CD4-positive, alpha-beta T cell treated with Interleukin-12 subunit alpha and Interleukin-12 subunit beta, for 1 hour (primary cell): ENCODE measurements around the gene SOX6.

ENCODE experiments used
- DNase-seq: peaks from one replicate; pipeline ENCODE4 v3.0.0-alpha.2; 2020

Gene SOX6

DNA sequence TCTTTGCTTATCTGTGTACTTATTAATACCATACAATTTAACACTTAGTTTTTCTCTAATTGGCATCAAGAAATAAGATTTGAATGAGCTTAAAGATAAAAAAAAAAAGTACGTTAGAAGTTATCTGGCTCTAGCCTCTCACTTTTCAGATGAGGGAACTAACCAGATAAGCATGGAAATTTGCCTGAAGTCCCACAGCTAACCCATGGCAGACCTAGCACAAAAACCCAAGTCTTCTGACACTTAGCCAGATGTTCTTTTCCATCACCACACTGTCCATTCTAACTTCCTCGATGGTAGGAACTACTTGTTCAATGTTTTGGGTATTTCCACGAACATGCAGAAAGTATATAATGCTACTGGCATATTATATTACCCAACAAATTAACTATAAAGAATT is 7.4 kb upstream of the SOX6 start:
- no peak for DNase-seq

DNA sequence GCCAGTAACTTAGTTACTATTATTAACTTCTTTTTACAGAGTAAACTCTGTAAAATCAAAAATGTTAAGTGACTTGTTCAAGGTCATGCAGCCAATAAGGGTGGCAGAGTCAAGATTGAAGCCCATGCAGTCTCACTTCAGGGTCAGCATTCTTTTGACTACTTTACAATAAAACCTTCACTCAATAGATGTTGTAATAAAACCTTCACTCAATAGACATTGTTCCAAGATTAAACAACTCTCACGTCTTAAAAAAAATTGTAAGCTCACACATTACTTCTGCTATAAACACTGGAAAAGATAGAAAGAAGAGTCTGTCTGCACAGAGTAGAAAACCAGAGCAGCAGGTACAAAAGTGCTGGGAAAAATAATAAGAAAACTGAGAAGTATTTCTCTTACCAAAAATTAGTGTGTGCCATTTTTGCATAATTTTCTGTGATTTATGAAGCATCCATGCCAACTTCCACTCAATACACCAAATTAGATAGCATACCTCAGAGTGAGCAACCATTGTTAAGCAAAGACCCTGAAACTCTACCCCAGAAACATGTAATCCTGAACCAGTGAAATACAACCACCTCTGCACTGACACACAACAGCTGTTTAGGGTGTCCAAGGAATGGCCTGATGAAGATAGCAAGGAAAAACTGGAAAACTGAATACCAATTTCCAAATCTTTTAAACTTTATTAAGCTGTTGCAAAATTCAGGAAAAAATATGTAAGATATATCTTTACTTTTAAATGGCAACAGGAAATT is 4.9 kb upstream of the SOX6 start:
- no peak for DNase-seq

DNA sequence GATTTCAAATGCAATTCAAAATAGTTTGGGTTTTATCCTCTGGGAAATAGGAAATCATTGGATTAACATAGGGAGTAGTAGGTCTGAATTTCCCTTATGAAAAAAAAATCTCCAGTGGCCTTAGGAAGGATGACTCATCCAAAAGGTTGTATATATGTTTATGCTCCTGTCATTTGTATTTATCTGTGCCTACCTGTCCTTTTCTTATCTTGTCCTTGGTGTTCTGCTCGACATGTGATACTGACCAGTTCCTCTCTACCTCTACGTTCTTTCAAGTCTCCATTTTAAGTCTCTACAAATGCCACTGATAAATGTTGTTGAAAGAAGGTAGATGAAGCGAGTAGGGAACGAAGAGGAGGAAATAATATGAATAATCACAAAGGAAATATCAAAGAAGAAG is 3.0 kb upstream of the SOX6 start:
- no peak for DNase-seq

DNA sequence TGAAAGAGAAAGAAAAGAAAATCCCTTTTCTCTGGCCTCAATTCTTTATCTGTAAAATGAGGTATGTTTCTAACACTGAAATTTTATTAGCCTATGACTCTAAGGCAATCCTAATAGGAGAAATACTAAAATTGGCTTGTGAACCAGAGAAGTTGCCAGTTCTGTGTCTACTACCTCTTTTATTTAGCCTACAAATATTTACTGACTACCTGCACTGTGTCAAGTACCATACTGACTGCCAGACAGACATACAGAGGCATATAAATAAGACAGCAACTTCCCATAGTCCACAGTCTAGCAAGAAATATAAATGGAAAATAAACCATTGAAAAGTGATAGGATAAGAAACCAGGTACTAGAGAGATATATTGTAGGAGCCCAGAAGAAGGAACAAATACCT is 2.4 kb upstream of the SOX6 start:
- DNase-seq, result no peak

DNA sequence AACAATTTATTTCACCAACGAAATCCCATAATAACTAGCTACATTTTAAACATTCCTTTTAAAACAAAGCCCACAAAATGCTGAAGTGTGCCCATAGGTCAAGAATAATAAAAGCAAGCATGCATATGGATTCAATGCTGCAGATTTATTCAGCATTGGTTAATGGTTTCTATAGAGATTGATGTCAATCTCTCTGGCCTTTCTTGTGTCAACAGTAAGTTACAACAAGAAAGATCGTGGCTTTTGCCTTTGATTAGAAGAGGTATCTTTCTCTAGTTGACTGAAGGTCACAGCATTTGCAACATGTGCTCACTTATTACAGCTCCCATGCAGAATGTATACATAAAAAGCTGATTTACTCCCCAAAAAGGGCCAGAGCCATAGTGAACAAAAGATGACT is 1.4 kb upstream of the SOX6 start:
- DNase-seq, result no peak

DNA sequence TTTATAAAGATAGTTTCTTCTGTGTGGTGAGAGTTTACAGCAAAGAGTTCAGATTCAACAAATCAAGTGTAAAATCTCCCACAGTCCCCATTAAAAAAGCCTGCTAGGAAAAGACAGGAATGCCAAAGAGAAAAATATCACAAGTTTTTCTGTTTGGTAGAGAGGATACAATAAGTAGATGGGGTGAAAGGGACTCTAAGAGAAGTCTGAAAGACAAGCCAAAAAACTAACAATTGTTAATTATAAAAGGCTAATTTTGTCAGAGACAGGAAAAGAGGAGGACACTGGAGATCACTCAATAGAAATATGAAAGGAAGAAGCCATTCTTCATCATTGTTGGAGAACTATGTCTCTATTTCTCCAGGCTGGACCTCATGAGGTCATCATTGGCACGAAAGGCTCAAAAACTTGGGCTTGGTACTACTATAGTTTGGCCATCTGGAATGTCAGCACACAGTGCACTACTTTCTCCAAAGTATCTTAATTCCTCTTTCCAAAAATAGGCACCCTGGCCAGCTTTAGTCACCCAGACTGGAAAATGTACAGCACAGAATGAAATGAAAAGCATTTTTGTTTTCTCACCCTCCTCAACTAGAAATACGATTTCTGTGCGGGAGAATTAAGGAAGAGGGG is 531 bp upstream of the SOX6 start:
- no peak for DNase-seq

DNA sequence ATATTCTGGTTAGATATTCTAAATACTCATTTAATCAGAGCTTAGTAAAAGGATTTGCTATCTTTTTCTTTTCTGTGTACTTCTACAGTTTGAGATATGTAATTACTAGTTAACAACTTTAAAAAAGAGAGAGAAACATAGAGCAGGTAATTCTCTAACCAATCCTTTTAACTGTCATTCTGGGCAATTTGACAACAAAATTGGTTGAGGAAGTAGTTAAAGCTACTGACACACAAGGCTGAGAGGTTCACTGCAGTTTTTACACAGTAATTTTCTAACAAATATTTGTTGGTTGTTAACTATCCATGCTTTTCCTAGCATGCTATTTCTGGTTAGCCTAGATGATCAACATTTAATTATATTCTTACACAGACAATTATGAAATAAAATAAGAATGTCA is 3.6 kb downstream of the SOX6 start:
- DNase-seq, result no peak

DNA sequence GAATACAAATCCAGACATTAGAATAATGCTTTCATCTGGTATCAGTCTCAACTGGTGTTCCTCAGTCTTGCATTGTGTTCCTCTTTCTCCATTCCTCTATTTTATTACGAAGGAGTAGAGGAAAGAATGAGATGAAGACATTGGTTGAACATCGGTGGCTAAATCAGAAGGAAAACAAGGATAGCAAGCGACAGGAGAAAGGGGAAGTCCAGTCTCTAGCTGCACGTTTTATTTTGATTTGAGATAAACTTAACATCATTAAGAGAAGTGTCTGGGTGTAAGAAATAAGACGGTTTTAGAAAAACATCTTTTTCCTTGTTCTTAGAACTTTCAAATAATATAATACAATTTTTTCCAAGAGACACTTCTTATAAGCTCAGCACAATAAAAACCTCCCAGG is 6.2 kb downstream of the SOX6 start:
- no peak for DNase-seq

DNA sequence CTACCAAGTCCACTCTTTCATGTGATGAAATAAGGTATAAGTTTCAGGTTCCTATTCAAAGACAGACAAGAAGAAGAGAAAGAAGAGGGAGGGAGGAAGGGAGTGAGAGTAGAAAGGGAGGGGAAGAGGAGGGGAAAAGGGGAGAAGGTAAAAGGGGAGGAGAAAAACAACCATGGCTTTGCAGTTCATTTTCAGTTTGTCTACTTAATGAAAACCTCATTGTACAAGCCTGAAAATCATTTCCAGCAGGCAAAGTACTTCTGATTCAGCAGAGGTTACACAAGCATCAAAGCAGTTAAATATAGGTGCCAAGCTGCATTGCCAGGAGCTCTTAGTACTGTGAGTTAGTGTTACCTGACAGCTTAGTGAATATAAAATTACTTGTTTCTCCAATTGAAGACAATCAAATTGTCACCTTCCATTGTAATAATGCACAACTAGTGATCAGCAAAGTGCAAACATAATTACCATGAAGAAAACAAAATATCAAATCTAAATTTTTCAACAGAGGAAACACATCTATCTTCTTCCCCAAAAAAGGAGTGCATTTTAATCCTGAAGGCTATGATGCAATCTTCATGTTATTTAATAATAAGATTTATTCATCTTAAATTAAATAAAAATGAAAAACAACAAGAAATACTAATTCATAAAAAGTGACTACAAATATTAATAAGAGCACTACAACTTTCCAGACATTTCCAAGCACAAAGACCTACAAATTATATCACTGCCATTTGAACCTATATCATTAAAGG is 8.2 kb downstream of the SOX6 start:
- DNase-seq, result no peak

DNA sequence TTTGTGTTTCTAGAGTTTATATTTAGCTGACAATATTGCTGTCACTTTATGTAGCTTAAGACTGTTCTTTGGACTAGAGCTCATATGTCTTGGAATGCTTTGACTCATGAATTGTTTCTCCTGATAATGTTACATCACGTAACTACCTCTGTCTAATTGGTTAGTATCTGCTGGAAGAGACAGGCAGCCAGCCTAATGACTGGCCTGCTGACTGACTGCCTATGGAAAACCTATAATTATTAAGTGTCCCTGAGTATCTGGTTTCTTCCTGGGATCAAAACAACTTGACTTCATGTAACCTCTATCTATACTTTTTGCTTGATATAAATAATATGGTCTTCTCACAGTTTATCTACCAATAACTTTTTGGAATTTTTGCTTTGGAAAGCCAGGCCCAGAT is 9.4 kb downstream of the SOX6 start:
- DNase-seq, result no peak

DNA sequence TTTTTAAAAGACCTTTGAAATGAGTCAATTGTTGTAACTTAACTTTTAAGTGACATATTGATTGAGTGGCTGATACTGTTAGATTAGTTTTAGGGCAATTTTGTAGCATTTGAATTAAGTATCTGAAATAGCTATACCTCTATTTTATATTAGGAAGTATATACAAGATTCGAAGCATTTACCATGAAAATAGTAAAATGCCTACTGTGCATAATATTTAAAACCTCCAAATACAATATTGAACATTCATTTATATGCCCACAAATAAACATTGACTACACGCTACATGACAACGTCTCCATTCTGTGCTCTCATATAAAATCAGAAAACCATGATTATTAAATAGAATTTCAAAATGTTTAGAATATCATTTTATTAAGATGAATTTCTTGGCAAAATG is 14.5 kb downstream of the SOX6 start:
- DNase-seq, result no peak

DNA sequence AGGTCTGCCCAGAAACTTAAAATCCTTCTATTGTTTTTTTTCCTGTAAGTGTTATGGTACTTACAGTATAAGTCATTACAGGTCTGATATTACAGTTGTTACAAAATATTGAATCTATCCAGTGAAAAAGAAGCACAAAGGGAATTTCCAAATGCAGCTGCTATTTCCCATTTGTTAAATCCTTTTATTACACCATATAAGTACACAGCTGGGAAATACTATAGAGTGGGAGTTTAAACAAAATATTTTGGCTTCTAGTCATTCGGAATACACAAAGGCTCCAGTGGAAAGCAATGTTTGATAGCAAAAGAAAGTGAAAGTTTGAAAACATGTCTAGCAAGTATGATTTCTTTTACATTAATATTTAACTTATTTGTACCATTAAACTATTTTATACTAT is 18.0 kb downstream of the SOX6 start:
- no peak for DNase-seq

DNA sequence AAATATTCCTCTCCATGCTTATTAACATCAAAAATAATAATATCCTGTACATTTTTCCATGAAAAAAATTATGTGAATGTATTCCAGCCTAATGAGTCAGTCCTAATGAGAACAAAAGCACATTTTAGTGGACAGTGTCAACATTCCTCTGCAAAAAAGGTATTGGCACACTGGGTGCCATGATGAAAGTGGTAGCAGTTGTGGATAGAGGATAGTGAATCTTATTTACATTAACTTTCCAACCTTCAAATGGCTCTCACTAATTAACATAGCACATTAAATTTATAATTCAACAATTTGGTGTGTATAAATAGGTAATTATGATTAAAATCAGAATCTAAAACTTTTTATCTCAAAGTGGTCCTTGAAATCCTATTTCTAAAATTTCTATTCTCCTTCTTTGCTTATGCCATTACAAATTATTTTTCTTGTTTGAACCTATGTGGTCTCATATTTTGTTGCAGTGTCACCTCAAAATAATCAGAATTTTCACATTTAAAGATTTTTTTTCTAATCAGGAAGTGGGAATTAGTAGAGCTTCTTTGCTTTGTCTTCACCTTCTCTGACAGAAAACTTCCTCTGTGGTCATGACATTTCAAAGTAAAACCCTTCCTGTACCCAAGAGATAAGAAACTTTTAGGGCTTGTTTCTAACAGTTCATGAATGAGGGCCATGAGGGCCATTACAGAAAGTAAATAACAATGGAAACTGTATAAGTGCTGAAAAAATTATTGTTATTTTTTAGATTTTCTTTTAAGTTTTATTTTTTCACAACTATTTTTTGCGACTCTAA is 18.7 kb downstream of the SOX6 start:
- no peak for DNase-seq

DNA sequence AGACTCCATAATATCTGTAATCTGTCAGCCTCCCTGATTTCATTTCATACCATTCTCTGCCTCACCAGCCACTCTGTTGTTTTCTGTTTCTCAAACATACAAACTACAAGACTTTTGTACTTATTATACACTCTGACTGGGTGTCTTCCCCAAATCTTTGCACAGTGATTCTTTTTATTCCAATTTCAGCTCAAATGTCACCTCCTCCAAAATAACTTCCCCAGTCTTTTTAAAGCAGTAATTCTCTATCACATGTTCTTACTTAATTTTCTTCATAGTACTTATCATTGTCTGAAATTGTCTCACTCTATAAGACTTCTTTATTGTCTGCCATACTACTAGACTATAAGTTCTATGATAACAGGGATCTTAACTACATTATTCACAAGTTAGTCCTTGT is 19.6 kb downstream of the SOX6 start:
- no peak for DNase-seq

DNA sequence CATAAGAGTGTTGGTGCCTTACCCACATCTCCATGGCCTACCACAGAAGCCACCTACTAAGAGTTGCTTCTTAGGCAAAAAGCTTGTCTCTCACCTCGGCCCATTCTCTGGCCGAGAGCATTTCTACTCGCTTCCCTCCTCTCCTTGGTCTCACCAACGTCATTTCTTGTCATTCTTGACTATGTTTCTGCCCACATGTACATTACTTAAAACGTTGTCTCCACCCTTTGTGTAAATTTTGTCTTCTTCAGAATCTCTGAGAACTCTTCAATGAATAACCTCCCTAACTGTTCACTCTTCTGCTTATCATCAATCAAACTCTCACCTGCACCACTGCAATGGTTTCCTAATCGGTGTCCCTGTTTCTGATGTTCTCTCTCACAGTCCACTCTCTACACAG is 20.1 kb downstream of the SOX6 start:
- no peak for DNase-seq

DNA sequence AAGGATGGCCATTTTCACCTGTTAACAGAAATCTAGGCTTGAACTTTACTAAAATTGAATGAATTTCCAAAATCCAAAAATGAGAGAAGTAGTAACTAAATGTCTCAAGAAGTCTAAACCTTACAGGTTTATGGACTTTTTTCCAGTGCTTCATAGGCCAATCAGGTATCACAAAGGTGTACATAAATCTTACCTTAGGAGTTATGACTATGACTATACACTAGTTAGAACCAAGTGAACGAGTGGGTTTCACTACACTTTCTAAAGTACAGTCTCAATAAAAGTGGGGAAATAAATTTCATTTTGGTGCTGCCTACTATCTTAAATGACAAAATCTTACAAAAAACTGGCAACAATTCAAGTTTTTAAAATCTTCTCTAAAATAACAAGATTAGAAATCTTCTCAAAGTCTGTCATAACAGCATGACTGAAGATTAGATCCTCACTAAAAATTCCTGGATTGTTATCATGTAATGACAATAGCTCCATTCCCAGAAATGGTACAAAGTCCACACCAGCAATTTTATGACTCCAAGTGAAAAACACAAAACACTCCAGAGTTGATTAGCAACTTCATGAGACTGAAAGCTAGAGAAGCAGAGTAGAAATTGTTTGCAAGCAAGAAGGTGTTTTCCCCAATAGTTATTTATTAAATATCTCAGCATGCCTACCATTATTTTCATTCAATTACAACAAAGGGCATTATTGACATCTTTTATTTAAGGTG is 20.9 kb downstream of the SOX6 start:
- DNase-seq, result no peak

DNA sequence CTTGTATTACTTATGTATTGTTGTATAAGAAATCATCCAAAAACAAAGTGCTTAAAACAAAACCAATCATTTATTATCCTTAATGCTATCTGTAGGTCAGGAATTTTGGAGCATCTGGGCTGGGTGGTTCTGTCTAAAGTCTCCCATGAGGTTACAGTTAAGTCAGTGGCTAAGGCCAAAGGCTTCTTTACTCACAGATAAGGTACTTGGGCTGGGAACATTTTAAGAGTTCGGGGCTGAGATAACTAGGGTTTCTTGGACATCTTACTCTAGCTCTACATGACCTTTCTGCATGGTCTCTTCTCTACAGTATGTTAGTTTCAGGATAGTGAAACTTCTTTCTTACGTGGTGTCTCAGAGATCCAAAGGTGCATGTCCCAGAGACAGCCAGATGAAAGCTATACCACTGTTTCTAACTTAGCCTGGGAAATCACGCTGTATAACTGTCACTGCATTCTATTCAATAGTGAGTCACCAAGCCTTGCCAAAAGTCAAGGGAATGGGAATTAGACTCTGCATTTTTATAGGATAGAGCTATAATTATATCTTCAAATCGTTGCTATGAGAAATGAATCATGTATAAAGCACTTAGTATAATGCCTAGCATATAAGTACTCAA is 29.6 kb downstream of the SOX6 start:
- no peak for DNase-seq

DNA sequence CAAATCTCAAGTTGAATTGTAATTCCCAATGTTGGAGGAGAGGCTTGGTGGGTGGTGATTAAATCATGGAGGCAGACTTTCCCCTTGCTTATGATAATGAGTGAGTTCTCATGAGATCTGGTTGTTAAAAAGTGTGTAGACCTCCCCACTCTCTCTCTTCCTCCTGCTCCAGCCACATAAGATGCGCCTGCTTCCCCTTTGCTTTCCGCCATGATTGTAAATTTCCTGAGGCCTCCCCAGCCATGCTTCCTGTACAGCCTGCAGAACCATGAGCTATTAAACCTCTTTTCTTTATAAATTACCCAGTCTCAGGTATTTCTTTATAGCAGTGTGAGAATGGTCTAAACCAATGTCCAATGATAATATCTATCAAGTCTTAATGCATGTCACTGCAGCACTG is 34.2 kb downstream of the SOX6 start:
- DNase-seq, result no peak

DNA sequence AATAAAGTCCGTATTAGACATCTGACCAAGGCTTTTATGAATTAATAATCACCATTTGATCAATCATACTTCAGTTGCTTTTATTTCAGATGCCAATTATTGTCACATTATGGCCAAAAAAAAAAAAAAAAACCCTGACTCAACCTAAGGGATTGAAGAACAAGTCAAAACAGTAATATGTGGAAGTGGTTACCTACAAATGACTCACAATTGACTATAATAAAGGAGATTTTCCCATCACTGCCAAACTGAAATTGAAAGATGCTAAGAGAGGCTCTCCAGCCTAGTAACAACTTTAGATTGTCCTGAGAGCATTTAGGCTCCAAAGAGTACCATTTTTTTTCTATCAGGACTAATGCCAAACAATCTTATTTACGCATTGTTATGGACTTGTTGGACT is 35.2 kb downstream of the SOX6 start:
- no peak for DNase-seq

DNA sequence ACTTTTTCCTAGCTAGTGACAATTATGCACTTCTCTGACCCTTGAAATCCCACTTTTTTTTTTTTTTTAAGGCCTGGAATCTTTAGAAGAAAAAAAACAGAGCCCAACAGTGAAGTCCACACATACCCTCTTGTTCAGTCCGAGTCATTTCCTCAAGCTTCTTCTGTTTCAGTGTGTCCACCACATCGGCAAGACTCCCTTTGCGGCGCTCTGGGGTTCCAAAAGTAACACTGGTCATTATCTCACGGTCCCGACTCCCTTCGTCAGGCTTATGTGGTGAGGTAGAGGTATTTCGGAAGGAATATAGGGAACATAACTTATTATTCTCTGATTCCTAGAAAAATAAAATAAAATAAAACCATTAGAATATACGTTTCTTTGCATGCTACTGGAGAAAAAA is 38.0 kb downstream of the SOX6 start:
- no peak for DNase-seq

DNA sequence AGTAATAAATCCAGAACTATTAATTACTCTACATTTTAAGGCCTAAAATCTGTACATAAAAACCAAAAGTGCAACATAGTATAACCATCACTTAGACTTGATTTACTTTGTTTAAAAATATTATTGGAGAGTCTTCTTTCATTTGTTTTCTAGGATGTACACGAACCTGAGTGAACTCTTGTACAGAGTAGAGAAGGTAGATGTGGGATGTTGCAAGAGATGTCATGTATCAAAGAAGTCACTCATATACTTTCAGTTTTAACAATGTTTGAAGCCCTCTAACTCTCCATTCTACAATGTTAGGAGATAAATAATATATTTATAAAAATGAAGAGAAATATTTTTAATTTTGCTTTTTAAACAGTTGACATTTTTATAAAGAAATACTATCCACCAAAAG is 38.6 kb downstream of the SOX6 start:
- DNase-seq, result no peak

DNA sequence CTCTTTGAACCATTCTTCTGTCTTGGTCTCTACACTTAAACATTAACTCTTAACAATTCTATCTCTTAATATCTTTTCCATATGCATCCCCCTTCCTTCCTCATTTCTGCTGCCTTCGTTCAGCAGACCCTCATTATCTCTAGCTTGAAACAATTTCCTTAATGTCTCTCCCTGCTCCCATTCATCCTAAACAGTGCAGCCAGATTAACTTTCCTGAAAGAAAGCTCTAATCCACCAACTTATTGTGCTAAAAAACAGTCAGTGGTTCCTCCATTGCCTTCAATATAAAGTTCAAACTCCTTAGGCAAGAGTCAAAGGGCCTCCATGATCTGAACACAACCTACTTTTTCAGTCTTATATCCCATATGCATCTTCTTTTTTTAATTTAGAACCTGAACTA is 42.5 kb downstream of the SOX6 start:
- DNase-seq, result no peak
